Activated T-cell treated with anti-CD3 and anti-CD28 coated beads, Interleukin-2, amount 50 U/mL, for 1 hour (primary cell): ENCODE data around the gene ACER3.
"Not testable (repeated sequence)": the region's sequence is repeated elsewhere in the genome, so short reads cannot be mapped to it uniquely, and the experiment has no call there.

Source experiments
- DNase-seq: peaks from one replicate; pipeline ENCODE4 v3.0.0-alpha.2; 2020

ACER3 gene

GRCh38 chr11:77003963-77004362 is 143.2 kb downstream of the ACER3 start:
- no peak for DNase-seq

- no peak for DNase-seq
These were observed 148.9 kb downstream of the ACER3 start for GRCh38 chr11:77009533-77010160.

GRCh38 chr11:77014669-77015068 is 154.0 kb downstream of the ACER3 start:
- no peak for DNase-seq

- DNase-seq, result not testable (repeated sequence)
These were observed 157.7 kb downstream of the ACER3 start for GRCh38 chr11:77018396-77018924.

GRCh38 chr11:77019976-77020595 is 159.4 kb downstream of the ACER3 start:
- no peak for DNase-seq

- no peak for DNase-seq
These were observed 160.0 kb downstream of the ACER3 start for GRCh38 chr11:77020734-77021133.

GRCh38 chr11:77024745-77025144 is 164.0 kb downstream of the ACER3 start:
- no peak for DNase-seq

- DNase-seq, result no peak
These were observed 165.5 kb downstream of the ACER3 start for GRCh38 chr11:77026221-77026620.

GRCh38 chr11:77026743-77027142 is 166.0 kb downstream of the ACER3 start:
- DNase-seq, result no peak

GRCh38 chr11:77027275-77027674 is 166.6 kb downstream of the ACER3 start:
- DNase-seq, result no peak

- DNase-seq, result no peak
These were observed 169.1 kb downstream of the ACER3 start for GRCh38 chr11:77029829-77030228.

- DNase-seq, result no peak
These were observed 170.2 kb downstream of the ACER3 start for GRCh38 chr11:77030834-77031414.

GRCh38 chr11:77031599-77031998 is 170.9 kb downstream of the ACER3 start:
- no peak for DNase-seq

- no peak for DNase-seq
These were observed 174.3 kb downstream of the ACER3 start for GRCh38 chr11:77035039-77035438.

- no peak for DNase-seq
These were observed 174.9 kb downstream of the ACER3 start for GRCh38 chr11:77035580-77035979.

- DNase-seq, result no peak
These were observed 175.7 kb downstream of the ACER3 start for GRCh38 chr11:77036398-77036797.

- DNase-seq, result no peak
These were observed 176.3 kb downstream of the ACER3 start for GRCh38 chr11:77037057-77037456.

GRCh38 chr11:77038029-77038824 is 177.5 kb downstream of the ACER3 start:
- DNase-seq, result no peak

GRCh38 chr11:77038825-77039326 is 178.2 kb downstream of the ACER3 start:
- no peak for DNase-seq

- DNase-seq, result no peak
These were observed 179.0 kb downstream of the ACER3 start for GRCh38 chr11:77039491-77040400.

- DNase-seq, result no peak
These were observed 179.7 kb downstream of the ACER3 start for GRCh38 chr11:77040401-77040777.

GRCh38 chr11:77040889-77041288 is 180.2 kb downstream of the ACER3 start:
- DNase-seq, result no peak
